DLD1 (cell line): Measurements from ENCODE around the gene POGLUT2.

Experiments
- in situ Hi-C: cut with HindIII; loops from 2 replicates; pipeline ENCODE4 v1.10.0; 2017; ENCODE audit warnings: low sequenced_read_pairs

The POGLUT2 gene

GRCh38 chr13:102770435-102770834 lies 28.3 kb downstream of the POGLUT2 start:
- in situ Hi-C loops = no loop called here

- in situ Hi-C loops = no loop called here
These were observed 29.1 kb downstream of the POGLUT2 start for GRCh38 chr13:102769679-102770078.

- in situ Hi-C loops = no loop called here
These were observed 29.9 kb downstream of the POGLUT2 start for GRCh38 chr13:102768909-102769308.

- in situ Hi-C loops = no loop called here
These were observed 35.0 kb downstream of the POGLUT2 start for GRCh38 chr13:102763741-102764140.

GRCh38 chr13:102761071-102761470 lies 37.7 kb downstream of the POGLUT2 start:
- in situ Hi-C loops = no loop called here

- in situ Hi-C loops = no loop called here
These were observed 39.9 kb downstream of the POGLUT2 start for GRCh38 chr13:102758842-102759241.

GRCh38 chr13:102757006-102757405 lies 41.8 kb downstream of the POGLUT2 start:
- in situ Hi-C loops = no loop called here

- in situ Hi-C loops = no loop called here
These were observed 46.9 kb downstream of the POGLUT2 start for GRCh38 chr13:102751886-102752285.

- in situ Hi-C loops = no loop called here
These were observed 56.3 kb downstream of the POGLUT2 start for GRCh38 chr13:102742506-102742905.

GRCh38 chr13:102742101-102742500 lies 56.7 kb downstream of the POGLUT2 start:
- in situ Hi-C loops = no loop called here
